K562 (cell line): ENCODE results near the gene UBXN1. TPM values are rescaled to one million over a fixed set of nuclear protein-coding genes. Genes with fewer than 3 reads are reported as not detected.

Experiments
- ATAC-seq: fragments of 200-7000 bp; cut with Tn5 transposase; 3 replicates; pipeline ENCODE4 v1.9.1; 2020; ENCODE audit warnings: moderate library complexity
- BruUV-seq: library from RNA; stranded (reverse); fragments of 400-500 nt; replicated peaks from 2 replicates; lab custom pipeline; 2021; lab: Mats Ljungman, UMichigan
- CTCF ChIA-PET: fragments of 300-600 bp; formaldehyde crosslinking; extraction: SDS; loops from one replicate; lab custom pipeline; 2021; ENCODE audit warnings: low intra/inter-chr PET ratio; lab: Yijun Ruan, JAX
- POLR2A ChIA-PET: fragments of 300-600, 350-650 bp; sonication (Branson Sonifier 250); formaldehyde crosslinking; extraction: SDS; loops from one replicate; lab custom pipeline; 2021; ENCODE audit warnings: antibody characterized with exemption, inconsistent platforms; lab: Yijun Ruan, JAX
- DNase-seq, 4 experiments: peaks; one replicate each; pipeline versions ENCODE4 v3.0.0 to v3.0.0-alpha.2; 2011 to 2018; ENCODE audit warnings: low spot score in 3 of 4, mixed read lengths in 3 of 4; ENCODE audit errors: extremely low read depth in 1 of 4
- FAIRE-seq: peaks from 2 replicates; lab custom pipeline; 2011; peaks lifted over from hg19 to GRCh38; lab: Jason Lieb, UNC
- H2AFZ ChIP-seq: 2 replicates; pipeline ENCODE4 v1.6.0; 2011; ENCODE audit warnings: low read depth, low read length, control low read depth, inconsistent platforms
- H3K27ac ChIP-seq: fragments of 200-600 bp; 3 replicates; pipeline ENCODE4 v1.8.0; 2011; ENCODE audit warnings: low read depth, mild to moderate bottlenecking, control low read depth, inconsistent platforms, low read length, moderate library complexity, mixed read lengths; ENCODE audit errors: extremely low read depth
- H3K27me3 ChIP-seq, 2 experiments: fragments of 300-600 bp in 1 of 2; 2 replicates in 1 of 2; 3 replicates in 1 of 2; pipeline versions ENCODE4 v1.6.0 to v1.8.0; 2011; ENCODE audit warnings: inconsistent platforms in 2 of 2, low read length in 2 of 2, mild to moderate bottlenecking in 1 of 2, mixed read lengths in 1 of 2, moderate library complexity in 1 of 2; ENCODE audit not compliant: control insufficient read depth in 2 of 2, insufficient read depth in 2 of 2
- H3K36me3 ChIP-seq: fragments of 300-600 bp; 3 replicates; pipeline ENCODE4 v1.8.0; 2011; ENCODE audit warnings: mild to moderate bottlenecking, low read length, inconsistent platforms; ENCODE audit not compliant: control insufficient read depth, insufficient read depth
- H3K4me1 ChIP-seq, 2 experiments: fragments of 200-600 bp in 1 of 2; replicated peaks in 1 of 2; 2 replicates in 1 of 2; 3 replicates in 1 of 2; pipeline versions ENCODE4 v1.5.1 to v1.8.0; 2011; ENCODE audit warnings: inconsistent platforms in 2 of 2, low read length in 2 of 2, mild to moderate bottlenecking in 1 of 2, mixed read lengths in 1 of 2, moderate library complexity in 1 of 2; ENCODE audit not compliant: control insufficient read depth in 2 of 2, insufficient read depth in 2 of 2
- H3K4me2 ChIP-seq: 2 replicates; pipeline ENCODE4 v1.6.1; 2011; ENCODE audit warnings: low read length, control low read depth, inconsistent platforms, mixed read lengths; ENCODE audit not compliant: insufficient read depth
- H3K4me3 ChIP-seq: fragments of 200-600 bp; sonication (generic), shearing (Covaris generic); 2 replicates; pipeline ENCODE4 v1.5.1; 2016; ENCODE audit warnings: control low read depth, inconsistent platforms
- H3K79me2 ChIP-seq: fragments of 200-600 bp; 3 replicates; pipeline ENCODE4 v1.8.0; 2011; ENCODE audit warnings: low read length, inconsistent platforms; ENCODE audit not compliant: control insufficient read depth, insufficient read depth
- H3K9ac ChIP-seq, 2 experiments: 2 replicates each; pipeline versions ENCODE4 v1.6.0 to v1.6.1; 2011; ENCODE audit warnings: low read depth in 2 of 2, low read length in 2 of 2, control low read depth in 1 of 2, inconsistent platforms in 1 of 2, mild to moderate bottlenecking in 1 of 2, mixed read lengths in 1 of 2; ENCODE audit not compliant: insufficient read depth in 1 of 2
- H3K9me1 ChIP-seq: one replicate; pipeline ENCODE4 v1.6.0; 2011; ENCODE audit warnings: inconsistent platforms, mild to moderate bottlenecking, low read length, moderate library complexity; ENCODE audit not compliant: control insufficient read depth, insufficient read depth
- H3K9me3 ChIP-seq: replicated peaks from 2 replicates; pipeline ENCODE4 v1.5.1; 2011; ENCODE audit warnings: low read depth, low read length, inconsistent platforms; ENCODE audit not compliant: control insufficient read depth, insufficient read depth
- H4K20me1 ChIP-seq: replicated peaks from 2 replicates; pipeline ENCODE4 v1.6.1; 2011; ENCODE audit warnings: low read length, inconsistent platforms, mixed read lengths; ENCODE audit not compliant: control insufficient read depth, insufficient read depth
- C11orf30 ChIP-seq: fragments of 450-650 bp; IDR thresholded peaks from 2 replicates; pipeline ENCODE4 v1.6.1; 2016; ENCODE audit warnings: low read depth, mild to moderate bottlenecking
- ESRRB ChIP-seq: fragments of 250-450 bp; sonication (Bioruptor Pico); IDR thresholded peaks from 2 replicates; pipeline ENCODE4 v1.5.0; 2020; ENCODE audit warnings: mild to moderate bottlenecking, moderate library complexity, borderline replicate concordance
- MAFF ChIP-seq: IDR thresholded peaks from 2 replicates; pipeline ENCODE4 v1.6.1; 2012; ENCODE audit warnings: low read length, improper control_type of control experiment
- MAFG ChIP-seq: fragments of 450-650 bp; conservative IDR thresholded peaks from 2 replicates; pipeline ENCODE4 v1.6.1; 2016; ENCODE audit warnings: missing genetic modification characterization, missing compliant biosample characterization
- MAFK ChIP-seq: IDR thresholded peaks from 2 replicates; pipeline ENCODE4 v1.6.1; 2011; ENCODE audit warnings: low read length, improper control_type of control experiment
- ZNF316 ChIP-seq: fragments of 450-650 bp; IDR thresholded peaks from 2 replicates; pipeline ENCODE4 v1.6.1; 2016
- ZSCAN32 ChIP-seq: fragments of 450-650 bp; formaldehyde crosslinking; IDR thresholded peaks from 2 replicates; pipeline ENCODE4 v1.4.0; 2020; ENCODE audit warnings: mild to moderate bottlenecking, moderate library complexity
- WGBS: fragments of 100-300 bp; shearing (Covaris generic); methylation state at CpG from one replicate; pipeline ENCODE4 v1.1.6; 2016; ENCODE audit warnings: low coverage, mixed read lengths; ENCODE audit not compliant: insufficient coverage; ENCODE audit errors: missing lambda C conversion rate; 5-methylcytosine and 5-hydroxymethylcytosine counted together
- in situ Hi-C: fragments of 300-500 bp; cut with MboI; formaldehyde crosslinking; loops from 4 replicates; pipeline ENCODE4 v1.15.0; 2018; ENCODE audit warnings: inconsistent platforms, mixed read lengths
- intact Hi-C: fragments of 100-400 bp; cut with micrococcal nuclease; formaldehyde crosslinking; loops from 2 replicates; pipeline ENCODE4 v1.14.2; 2022
- polyA plus RNA-seq, 8 experiments: library from polyadenylated mRNA; depleted of rRNA in 4 of 8; stranded (reverse) in 5 of 8; unstranded in 3 of 8; fragments of >200 nt; fragmentation: Nextera tagmentation in 2 of 8; fragmentation: Illumina TruSeq in 1 of 8; extraction: Ambion mirVana in 2 of 8; extraction: Trizol in 1 of 8; gene quantifications; 2 replicates each; pipeline versions ENCODE4 v1.2.1 to v1.2.3, GENCODE V29; 2011 to 2014; ENCODE audit warnings: inconsistent platforms in 1 of 8, missing spikeins in 1 of 8
- total RNA-seq, 7 experiments: library from RNA; depleted of rRNA in 6 of 7; stranded (reverse); fragments of >200 nt in 6 of 7; fragmentation: Illumina TruSeq in 2 of 7; extraction: Trizol in 2 of 7; gene quantifications; 2 replicates each; pipeline versions ENCODE4 v1.2.1 to v1.2.3, GENCODE V29; 2011 to 2021; ENCODE audit warnings: low replicate concordance in 1 of 7
- TF ChIP-seq, protein P1 (sequence below): sonication (generic); formaldehyde crosslinking; IDR thresholded peaks from 2 replicates; pipeline ENCODE4 v1.8.1; 2023; ENCODE audit warnings: missing genetic modification reagents, mild to moderate bottlenecking, borderline replicate concordance

Gene UBXN1
- total and polyA plus RNA-seq, 9 of the 15 experiments (the other 6 are each of a cell fraction or from before 2014, with no cell fraction given) = 4.8 to 263 (median 99.7) TPM

DNA sequence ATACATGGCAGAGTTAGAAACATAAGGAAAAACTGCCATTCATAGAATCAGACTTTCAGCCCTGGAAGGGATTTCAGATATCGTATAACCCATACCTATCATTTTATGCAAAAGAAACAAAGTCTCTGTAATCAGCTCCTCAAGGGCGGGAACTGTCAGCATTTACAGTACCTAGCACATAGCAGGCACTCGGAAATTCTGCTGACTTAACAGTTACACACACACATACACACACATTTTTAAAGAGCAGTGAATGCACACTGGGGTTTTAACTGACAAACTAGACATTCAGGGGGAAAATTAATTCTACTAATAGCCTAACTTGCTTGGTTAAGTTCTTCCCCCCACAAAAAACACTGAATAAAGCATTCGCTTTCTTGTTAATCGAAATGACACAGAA is 37.3 kb upstream of the UBXN1 start:
- intact Hi-C loops (no loop called here), in situ Hi-C loops (no loop called here)
- Histone ChIP-seq H3K9me3 (no peaks in the 10 kb centered on the region), H3K27me3 (no peaks in the 10 kb centered on the region), H3K9ac (no peak overlapping the region), H3K4me3 (no peak overlapping the region), H3K9me1 (no peaks in the 10 kb centered on the region), H3K27ac (no peak overlapping the region), H4K20me1 (peaks cover 4% of the 10 kb centered on the region; the same call in 1 of the 2 replicates), H3K36me3 (peaks cover 97% of the 10 kb centered on the region), H2AFZ (no peak overlapping the region), H3K4me1 (peaks cover 7 to 9% of the 10 kb centered on the region in 2 experiments; a peak in 4 of 5 replicates), H3K79me2 (peaks cover 36% of the 10 kb centered on the region; the same call in 2 of the 3 replicates), H3K4me2 (no peak overlapping the region)
- CTCF ChIA-PET = no interaction called here
- WGBS = 92% methylated on average over 5 of the region's 5 CpGs
- TF ChIP-seq ZNF316 = peak; percentile 90
- TF ChIP-seq MAFG = peak; percentile 72
- TF ChIP-seq ZSCAN32 (CRISPR knock-in tag) = no peak
- TF ChIP-seq ESRRB = no peak
- peak; percentile 84 for TF ChIP-seq C11orf30
- TF ChIP-seq MAFF = peak; percentile 72
- TF ChIP-seq MAFK = peak; percentile 71; the same call in 1 of the 2 replicates
- TF ChIP-seq, protein P1, sequence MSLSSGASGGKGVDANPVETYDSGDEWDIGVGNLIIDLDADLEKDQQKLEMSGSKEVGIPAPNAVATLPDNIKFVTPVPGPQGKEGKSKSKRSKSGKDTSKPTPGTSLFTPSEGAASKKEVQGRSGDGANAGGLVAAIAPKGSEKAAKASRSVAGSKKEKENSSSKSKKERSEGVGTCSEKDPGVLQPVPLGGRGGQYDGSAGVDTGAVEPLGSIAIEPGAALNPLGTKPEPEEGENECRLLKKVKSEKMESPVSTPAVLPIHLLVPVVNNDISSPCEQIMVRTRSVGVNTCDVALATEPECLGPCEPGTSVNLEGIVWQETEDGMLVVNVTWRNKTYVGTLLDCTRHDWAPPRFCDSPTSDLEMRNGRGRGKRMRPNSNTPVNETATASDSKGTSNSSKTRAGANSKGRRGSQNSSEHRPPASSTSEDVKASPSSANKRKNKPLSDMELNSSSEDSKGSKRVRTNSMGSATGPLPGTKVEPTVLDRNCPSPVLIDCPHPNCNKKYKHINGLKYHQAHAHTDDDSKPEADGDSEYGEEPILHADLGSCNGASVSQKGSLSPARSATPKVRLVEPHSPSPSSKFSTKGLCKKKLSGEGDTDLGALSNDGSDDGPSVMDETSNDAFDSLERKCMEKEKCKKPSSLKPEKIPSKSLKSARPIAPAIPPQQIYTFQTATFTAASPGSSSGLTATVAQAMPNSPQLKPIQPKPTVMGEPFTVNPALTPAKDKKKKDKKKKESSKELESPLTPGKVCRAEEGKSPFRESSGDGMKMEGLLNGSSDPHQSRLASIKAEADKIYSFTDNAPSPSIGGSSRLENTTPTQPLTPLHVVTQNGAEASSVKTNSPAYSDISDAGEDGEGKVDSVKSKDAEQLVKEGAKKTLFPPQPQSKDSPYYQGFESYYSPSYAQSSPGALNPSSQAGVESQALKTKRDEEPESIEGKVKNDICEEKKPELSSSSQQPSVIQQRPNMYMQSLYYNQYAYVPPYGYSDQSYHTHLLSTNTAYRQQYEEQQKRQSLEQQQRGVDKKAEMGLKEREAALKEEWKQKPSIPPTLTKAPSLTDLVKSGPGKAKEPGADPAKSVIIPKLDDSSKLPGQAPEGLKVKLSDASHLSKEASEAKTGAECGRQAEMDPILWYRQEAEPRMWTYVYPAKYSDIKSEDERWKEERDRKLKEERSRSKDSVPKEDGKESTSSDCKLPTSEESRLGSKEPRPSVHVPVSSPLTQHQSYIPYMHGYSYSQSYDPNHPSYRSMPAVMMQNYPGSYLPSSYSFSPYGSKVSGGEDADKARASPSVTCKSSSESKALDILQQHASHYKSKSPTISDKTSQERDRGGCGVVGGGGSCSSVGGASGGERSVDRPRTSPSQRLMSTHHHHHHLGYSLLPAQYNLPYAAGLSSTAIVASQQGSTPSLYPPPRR (CRISPR knock-in tag) = no peak
- ATAC-seq (no peak), FAIRE-seq (no peak), DNase-seq (no peak)
- POLR2A ChIA-PET = interaction anchor here (0.8 to 5.9 kb wide), 3 partner anchors 9 to 45 kb away, joined by 3 to 29 read pairs (median 3); partner anchors contain the start of genes BSCL2, GNG3 and POLR2G
- BruUV-seq = no TSS peak
